ENCODE results near the gene SP8. TPM values are rescaled to one million over a fixed set of nuclear protein-coding genes. Genes with fewer than 3 reads are reported as not detected.

SP8 gene
- total RNA-seq, 1 donor: not detected

DNA sequence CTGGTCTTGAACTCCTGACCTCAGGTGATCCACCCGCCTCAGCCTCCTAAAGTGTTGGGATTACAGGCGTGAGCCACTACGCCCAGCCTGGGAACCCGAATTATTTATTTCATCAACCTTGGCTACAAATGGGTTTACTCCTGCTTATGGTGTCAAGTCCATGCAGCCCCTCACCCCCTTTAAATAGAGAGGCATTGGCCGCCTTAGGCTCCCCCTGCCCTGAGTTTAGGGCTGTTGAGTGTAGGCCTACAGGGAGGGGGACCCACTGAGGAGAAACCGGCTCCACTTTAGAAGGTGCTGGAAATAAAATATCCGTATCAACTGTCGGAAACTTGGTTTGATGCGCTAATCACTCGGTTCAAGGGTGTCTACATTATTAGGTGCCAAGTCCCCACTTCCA, 8.7 kb upstream of the SP8 start:
- DNase-seq (ENCODE audit: low read depth in 2 of 3, low spot score in 2 of 3): no peak

- peak in 1 of 3 donors; percentile 18 for DNase-seq (ENCODE audit: low read depth in 2 of 3, low spot score in 2 of 3)
Measured at GRCh38 chr7:20794676-20795075, 8.0 kb upstream of the SP8 start.

DNA sequence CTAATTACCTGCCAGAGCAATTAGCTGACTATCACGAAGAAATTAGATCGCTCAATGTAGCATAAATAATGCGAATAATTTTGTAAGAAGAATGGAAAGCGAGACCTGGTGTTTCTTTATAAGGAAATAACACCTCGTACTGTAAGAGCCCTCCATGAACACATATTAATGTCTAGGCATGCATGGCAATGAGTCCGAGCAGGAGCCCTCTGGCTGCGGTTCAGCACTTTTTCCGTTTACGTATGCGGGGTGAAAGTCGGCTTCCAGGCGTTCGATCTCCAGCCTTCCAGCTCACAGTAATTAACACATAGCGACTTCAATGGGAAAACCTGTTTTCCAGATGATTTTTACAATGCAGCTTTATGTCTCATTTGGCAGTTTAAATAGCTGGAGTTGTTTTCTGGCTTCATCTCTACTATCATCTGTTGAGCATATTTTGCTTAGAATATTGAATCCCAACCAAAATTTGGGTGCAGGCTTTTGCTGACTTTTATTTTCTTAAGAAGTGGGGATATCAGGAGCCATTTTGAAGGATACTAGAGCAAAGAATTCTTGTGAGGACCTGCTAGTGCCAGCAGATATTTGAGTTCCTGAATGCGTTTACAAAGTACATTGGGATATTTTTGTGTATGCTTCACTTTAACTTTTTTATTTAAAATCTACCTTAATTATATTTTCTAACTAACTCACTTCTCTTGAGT, 7.2 kb upstream of the SP8 start:
- peak in 1 of 3 donors; percentile 35 for DNase-seq (ENCODE audit: low read depth in 2 of 3, low spot score in 2 of 3)

GRCh38 chr7:20793248-20793647, 6.6 kb upstream of the SP8 start:
- DNase-seq (ENCODE audit: low read depth in 2 of 3, low spot score in 2 of 3): peak in 1 of 3 donors; percentile 10

GRCh38 chr7:20791538-20792434, 5.1 kb upstream of the SP8 start:
- peak in 1 of 3 donors; percentile 17 for DNase-seq (ENCODE audit: low read depth in 2 of 3, low spot score in 2 of 3)

GRCh38 chr7:20790375-20790774, 3.7 kb upstream of the SP8 start:
- DNase-seq (ENCODE audit: low read depth in 2 of 3, low spot score in 2 of 3): peak in 1 of 3 donors; percentile 22

- DNase-seq (ENCODE audit: low read depth in 2 of 3, low spot score in 2 of 3): peak in 1 of 3 donors; percentile 24
Measured at GRCh38 chr7:20788420-20788990, 1.8 kb upstream of the SP8 start.

DNA sequence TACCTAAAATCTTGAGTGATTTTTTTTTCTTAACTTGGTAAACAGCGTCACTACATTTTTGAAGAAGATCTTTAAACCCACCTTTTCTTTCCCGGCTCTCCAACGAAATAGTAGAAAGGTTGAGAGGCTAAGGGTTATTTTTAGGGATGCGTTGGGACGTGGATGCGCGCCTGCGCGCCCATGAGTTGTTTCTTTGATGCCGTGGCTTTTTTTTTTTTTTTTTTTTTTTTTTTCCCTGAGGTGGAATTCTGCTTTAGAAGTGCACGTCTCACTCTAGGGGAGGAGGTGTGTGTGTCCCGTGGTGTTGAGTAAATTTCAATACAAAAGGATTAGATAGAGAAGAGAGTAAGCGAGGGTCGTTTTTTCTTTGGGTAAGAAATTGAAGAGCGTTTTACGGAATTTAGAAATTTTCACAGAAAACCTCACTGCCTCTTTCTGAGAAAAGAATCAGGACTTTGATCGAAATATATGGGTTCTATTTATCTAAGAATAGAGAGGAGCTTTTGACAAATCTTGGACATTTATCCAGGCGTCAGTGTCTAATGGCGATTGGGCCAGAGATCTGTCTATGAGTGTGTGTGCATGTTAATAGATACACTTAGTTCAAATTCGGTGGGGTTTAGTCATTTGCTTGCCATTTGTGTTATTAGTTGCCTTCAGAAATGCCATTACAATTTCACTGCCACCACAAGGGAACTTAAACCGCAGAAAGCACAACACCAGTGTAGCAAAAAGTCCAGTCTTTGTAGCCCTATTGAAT, 1.2 kb upstream of the SP8 start:
- DNase-seq (ENCODE audit: low read depth in 2 of 3, low spot score in 2 of 3): peak in 1 of 3 donors; percentile 42

DNA sequence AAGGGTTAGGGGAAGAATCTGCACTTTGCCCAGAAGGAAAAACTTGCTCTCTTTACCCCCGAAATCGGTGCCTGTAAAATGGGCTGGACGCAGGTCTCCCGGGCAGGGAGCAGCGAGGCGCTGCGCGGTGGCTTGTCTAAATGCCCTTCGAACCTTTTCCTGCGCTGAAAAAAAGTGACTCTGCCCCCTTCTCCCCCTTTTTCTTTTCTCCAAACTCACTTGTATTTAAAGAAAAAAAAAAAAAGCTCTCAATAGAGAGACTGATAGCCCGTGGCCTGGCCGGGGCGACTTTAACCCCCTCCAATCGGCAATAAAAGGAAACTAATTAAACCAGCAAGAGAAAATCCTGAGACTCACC, 286 bp downstream of the SP8 start:
- DNase-seq (ENCODE audit: low read depth in 2 of 3, low spot score in 2 of 3): no peak

DNA sequence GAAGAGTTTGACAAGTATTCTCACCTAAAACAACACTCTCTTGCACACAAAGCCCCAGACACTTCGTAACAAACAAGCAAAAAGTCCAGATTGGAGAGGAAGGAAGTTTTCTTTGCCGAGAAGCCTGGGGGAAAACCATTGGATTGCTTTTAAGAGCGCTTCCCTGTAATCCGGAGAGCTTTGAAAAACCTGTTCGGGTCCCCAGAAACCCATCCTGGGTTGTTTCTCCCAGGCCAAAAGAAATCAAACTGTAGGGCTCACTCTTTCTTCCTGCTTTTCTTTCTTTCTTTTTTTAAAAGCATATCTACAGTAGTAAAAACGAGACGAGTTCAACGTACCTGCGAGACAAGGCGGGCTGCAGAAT, 655 bp downstream of the SP8 start:
- peak in 1 of 3 donors; percentile 9 for DNase-seq (ENCODE audit: low read depth in 2 of 3, low spot score in 2 of 3)

DNA sequence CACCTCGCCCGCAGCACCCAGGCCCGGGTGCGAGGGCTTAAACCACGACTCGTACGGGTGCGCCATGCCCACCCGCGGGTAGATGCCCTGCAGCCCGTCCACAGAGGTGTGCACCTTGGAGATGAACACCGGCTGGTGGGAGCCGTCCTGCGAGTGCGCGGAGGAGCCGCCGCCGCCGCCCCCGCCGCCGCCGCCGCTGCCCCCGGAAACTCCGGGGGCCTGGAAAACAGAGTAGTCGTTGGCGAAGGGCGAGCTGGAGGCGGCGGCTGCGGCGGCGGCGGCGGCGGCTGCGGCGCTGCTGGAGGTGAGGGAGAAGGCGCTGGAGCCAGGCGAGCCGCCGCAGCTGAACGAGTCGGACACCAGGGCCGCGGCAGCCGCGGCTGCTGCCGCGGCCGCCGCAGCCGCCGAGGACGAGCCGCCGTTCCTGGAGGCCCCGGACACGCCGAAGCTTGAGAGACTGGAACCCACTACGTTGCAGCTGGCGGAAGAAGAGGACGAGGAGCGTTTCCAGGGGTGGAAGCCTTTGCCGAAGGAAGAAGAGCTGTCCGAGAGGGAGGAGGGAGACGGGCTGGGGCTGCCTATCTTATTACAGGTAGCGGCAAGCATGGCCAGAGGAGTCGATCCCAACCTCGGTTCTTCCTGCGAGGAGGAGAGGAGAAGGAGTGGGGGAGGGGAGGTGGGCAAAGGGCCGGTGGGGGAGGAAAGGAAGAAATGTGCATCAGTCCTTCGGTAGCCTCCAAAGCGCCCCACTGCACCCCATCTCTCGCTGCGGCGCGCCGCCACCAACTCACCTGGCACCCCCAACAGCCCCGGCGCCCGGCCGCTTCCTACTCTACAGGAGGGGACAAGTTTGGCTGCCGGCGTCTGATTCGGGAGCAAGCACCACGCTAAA, 1.3 kb downstream of the SP8 start:
- DNase-seq (ENCODE audit: low read depth in 2 of 3, low spot score in 2 of 3): peak in 1 of 3 donors; percentile 13

DNA sequence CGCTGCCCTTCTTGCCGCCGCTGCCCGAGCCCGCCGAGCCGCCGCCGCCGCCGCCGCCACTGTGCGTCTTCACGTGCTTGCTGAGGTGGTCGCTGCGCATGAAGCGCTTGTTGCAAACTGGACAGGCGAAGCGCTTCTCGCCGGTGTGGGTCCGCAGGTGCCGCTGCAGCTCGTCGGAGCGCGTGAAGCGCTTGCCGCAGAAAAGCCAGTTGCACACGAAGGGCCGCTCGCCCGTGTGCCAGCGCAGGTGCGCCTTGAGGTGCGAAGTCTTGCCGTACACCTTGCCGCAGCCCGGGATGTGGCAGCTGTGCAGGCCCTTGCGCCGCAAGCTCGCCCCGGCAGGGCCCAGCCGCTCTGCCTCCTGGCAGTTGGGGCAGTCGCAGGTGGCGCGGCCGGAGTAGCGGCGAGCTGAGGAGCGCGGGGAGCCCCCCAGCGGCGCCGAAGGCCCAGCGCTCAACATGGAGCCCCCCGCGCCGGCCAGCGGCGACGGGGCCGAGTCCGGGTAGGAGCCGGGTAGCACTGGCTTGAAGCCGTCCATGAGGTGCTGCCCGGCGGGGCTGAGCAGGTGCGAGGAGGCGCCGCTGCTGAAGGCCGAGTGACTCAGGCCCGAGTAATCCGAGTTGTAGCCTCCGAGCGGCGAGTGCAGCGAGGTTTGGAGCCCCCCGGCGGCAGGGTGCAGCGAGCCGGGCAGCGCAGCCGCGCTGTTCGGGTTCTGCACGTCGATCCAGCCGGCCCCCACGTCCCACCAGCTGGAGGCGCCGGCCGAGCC, 2.1 kb downstream of the SP8 start:
- DNase-seq (ENCODE audit: low read depth in 2 of 3, low spot score in 2 of 3): peak in 1 of 3 donors; percentile 53

DNA sequence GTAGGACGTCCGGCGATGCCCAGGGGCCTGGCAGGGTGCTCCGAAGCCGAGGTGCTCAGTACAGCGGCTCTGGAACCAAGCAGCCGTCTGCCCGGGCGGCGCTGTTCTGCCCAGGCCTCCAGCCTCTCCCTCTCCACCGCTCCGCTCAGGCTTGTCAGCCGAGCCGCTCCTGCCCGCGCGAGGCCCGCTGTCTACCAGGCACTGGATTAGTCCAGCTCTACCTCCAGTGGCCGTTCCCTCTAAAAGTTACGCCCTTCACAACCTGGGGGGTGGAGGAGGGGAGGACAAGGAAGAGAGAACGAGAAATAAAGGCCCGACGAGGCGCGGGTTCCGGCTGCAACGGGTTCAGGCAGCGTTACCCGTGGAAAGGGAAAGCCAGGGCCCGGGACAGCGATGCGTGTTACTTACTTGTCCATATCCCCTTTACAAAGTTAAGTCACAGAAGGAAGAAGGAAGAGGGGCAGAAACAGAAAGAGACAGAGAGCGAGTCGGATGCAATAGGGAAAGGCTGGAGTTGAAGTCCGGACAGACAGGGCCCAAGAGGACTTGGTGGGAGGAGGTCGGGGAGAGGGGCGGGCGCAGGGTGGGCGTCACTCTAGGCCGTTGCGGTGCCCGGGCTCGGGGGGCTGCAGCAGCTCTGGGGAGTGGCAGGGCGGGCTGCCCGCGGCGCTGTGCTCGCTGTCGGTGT, 2.8 kb downstream of the SP8 start:
- peak in 1 of 3 donors; percentile 59 for DNase-seq (ENCODE audit: low read depth in 2 of 3, low spot score in 2 of 3)

GRCh38 chr7:20783125-20783699, 3.5 kb downstream of the SP8 start:
- peak in 1 of 3 donors; percentile 10 for DNase-seq (ENCODE audit: low read depth in 2 of 3, low spot score in 2 of 3)

GRCh38 chr7:20779041-20779440, 7.6 kb downstream of the SP8 start:
- peak in 1 of 3 donors; percentile 2 for DNase-seq (ENCODE audit: low read depth in 2 of 3, low spot score in 2 of 3)

DNA sequence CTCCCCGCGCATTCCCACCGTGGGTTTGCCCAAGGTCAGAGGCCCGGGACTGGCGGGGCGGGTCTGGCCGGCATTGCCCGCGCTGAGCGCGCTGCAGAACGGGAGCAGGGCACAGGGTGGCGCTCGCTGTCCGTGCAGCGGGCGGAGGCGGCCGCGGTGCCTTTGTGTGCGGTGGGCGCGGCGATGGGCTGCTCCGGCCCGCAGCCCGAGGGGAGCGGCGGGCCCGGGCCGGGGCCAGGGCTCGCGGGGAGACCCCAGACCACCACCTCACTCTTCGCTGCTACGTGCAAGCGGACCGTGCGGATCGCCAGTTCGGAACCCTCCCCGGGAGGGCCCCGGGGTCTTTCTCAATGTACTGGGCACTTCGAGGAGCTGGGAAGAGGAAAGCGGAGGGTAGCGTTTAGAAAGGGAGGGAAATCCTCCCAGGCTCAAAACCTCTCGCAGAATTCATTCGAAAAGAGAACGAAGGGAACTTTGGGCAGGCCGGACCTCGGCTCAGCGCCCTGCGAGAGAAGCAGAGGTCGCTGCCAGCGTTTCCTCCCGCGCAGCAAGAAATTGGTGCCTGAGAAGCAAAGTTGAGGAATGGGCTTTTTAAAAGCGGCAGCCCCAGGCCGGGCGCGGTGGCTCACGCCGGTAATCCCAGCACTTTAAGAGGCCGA, 8.5 kb downstream of the SP8 start:
- DNase-seq (ENCODE audit: low read depth in 2 of 3, low spot score in 2 of 3): peak in 1 of 3 donors; percentile 51

- no peak for DNase-seq (ENCODE audit: low read depth in 2 of 3, low spot score in 2 of 3)
Measured at GRCh38 chr7:20777377-20778062, 9.2 kb downstream of the SP8 start.

Data from hematopoietic multipotent progenitor cell (in vitro differentiated cells).